Mammary epithelial cell (primary cell): Measurements from ENCODE around the gene TAS2R14.

Source experiments
- CTCF ChIP-seq, 2 donors: IDR thresholded peaks in 1 of 2; conservative IDR thresholded peaks in 1 of 2; 2 replicates each; pipeline ENCODE4 v1.5.1; 2011 to 2012; ENCODE audit warnings: inconsistent platforms in 2 of 2, low read length in 2 of 2, mild to moderate bottlenecking in 2 of 2, control low read depth in 1 of 2, low read depth in 1 of 2; ENCODE audit not compliant: insufficient read depth in 1 of 2; ENCODE audit errors: extremely low read depth in 1 of 2
- EZH2 ChIP-seq: IDR thresholded peaks from 2 replicates; pipeline ENCODE4 v1.6.1; 2012; ENCODE audit warnings: low read length, inconsistent platforms, borderline replicate concordance

DNA sequence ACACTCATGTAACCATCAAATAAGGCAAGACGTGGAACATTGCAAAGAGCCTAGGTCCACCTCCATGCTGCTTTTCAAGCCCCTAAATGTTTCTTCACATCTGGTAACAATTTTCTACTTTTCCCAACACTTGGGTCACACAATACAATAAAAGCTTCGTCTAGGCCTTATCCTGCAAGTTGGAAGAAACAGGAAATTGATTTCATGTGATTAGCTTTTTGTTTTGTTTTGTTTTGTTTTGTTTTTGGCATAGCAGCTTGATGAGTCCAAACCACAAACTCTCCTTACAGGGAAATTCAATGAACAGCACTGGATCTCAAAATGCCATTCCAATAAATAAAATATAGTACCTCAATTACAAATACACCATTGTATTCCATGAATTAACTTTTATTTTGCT, 28.3 kb upstream of the TAS2R14 start:
- TF ChIP-seq CTCF (conservative IDR thresholded peaks at IDR 0.05 in 1 of 2, IDR thresholded peaks at IDR 0.05 in 1 of 2; ENCODE audit: extremely low read depth in 1 of 2, insufficient read depth in 1 of 2, low read depth in 1 of 2, low read length in 2 of 2) = no peak
- TF ChIP-seq EZH2 = no peak
